HepG2 (cell line): ENCODE data around the gene ADPRHL1. TPM values are rescaled to one million over a fixed set of nuclear protein-coding genes. Genes with fewer than 3 reads are reported as not detected.
A peak's percentile ranks its signal among the peaks of the same experiment; 100 is the strongest.

Experiments used
- ATAC-seq: fragments of 200-7000 bp; cut with Tn5 transposase; 3 replicates; pipeline ENCODE4 v1.9.1; 2020; ENCODE audit warnings: mild to moderate bottlenecking, moderate library complexity
- BruUV-seq: library from RNA; stranded (reverse); fragments of 400-500 nt; replicated peaks from 2 replicates; lab custom pipeline; 2021; lab: Mats Ljungman, UMichigan
- CTCF ChIA-PET: fragments of 300-600 bp; formaldehyde crosslinking; extraction: SDS; loops from one replicate; lab custom pipeline; 2021; ENCODE audit warnings: low total read pairs, inconsistent platforms, low intra/inter-chr PET ratio; lab: Yijun Ruan, JAX
- POLR2A ChIA-PET: fragments of 350-600 bp; sonication (Branson Sonifier 250); formaldehyde crosslinking; loops from one replicate; lab custom pipeline; 2020; ENCODE audit warnings: antibody characterized with exemption, inconsistent platforms; lab: Yijun Ruan, JAX
- DNase-seq: peaks from one replicate; pipeline ENCODE4 v3.0.0-alpha.2; 2015; ENCODE audit warnings: low spot score
- FAIRE-seq: peaks from 3 replicates; lab custom pipeline; 2011; peaks lifted over from hg19 to GRCh38; lab: Jason Lieb, UNC
- H2AFZ ChIP-seq: one replicate; pipeline ENCODE4 v1.6.1; 2011; ENCODE audit warnings: low read length, inconsistent platforms
- H3K27ac ChIP-seq: fragments of 300-600 bp; 3 replicates; pipeline ENCODE4 v1.8.0; 2011; ENCODE audit warnings: mixed run types, mild to moderate bottlenecking, mixed read lengths, low read length, inconsistent platforms; ENCODE audit not compliant: insufficient read depth; ENCODE audit errors: extremely low read length
- H3K27me3 ChIP-seq, 2 experiments: fragments of 200-600 bp in 1 of 2; 2 replicates in 1 of 2; 3 replicates in 1 of 2; pipeline versions ENCODE4 v1.6.0 to v1.8.0; 2011; ENCODE audit warnings: low read length in 2 of 2, mild to moderate bottlenecking in 2 of 2, moderate library complexity in 2 of 2, inconsistent platforms in 1 of 2; ENCODE audit not compliant: insufficient read depth in 2 of 2, control insufficient read depth in 1 of 2
- H3K36me3 ChIP-seq, 2 experiments: fragments of 200-600 bp in 1 of 2; replicated peaks in 1 of 2; 2 replicates in 1 of 2; 3 replicates in 1 of 2; pipeline versions ENCODE4 v1.5.1 to v1.8.0; 2011; ENCODE audit warnings: low read length in 2 of 2, inconsistent platforms in 1 of 2; ENCODE audit not compliant: insufficient read depth in 2 of 2, control insufficient read depth in 1 of 2
- H3K4me1 ChIP-seq: 2 replicates; pipeline ENCODE4 v1.5.1; 2012; ENCODE audit warnings: low read length, inconsistent platforms; ENCODE audit not compliant: insufficient read depth
- H3K4me2 ChIP-seq: 2 replicates; pipeline ENCODE4 v1.6.0; 2011; ENCODE audit warnings: low read depth, low read length, inconsistent platforms
- H3K4me3 ChIP-seq, 3 experiments: fragments of 200-600 bp in 1 of 3; sonication (generic), shearing (Covaris generic) in 1 of 3; replicated peaks in 1 of 3; 2 replicates each; pipeline ENCODE4 v1.5.1; 2011 to 2016; ENCODE audit warnings: low read length in 3 of 3, inconsistent platforms in 2 of 3, low read depth in 2 of 3, mild to moderate bottlenecking in 2 of 3, control low read depth in 1 of 3, mixed read lengths in 1 of 3; ENCODE audit not compliant: insufficient read depth in 1 of 3
- H3K79me2 ChIP-seq: one replicate; pipeline ENCODE4 v1.6.1; 2011; ENCODE audit warnings: low read length, inconsistent platforms; ENCODE audit not compliant: insufficient read depth
- H3K9ac ChIP-seq: 2 replicates; pipeline ENCODE4 v1.6.0; 2011; ENCODE audit warnings: mild to moderate bottlenecking, low read depth, low read length, inconsistent platforms; ENCODE audit not compliant: insufficient read depth
- H3K9me3 ChIP-seq: 2 replicates; pipeline ENCODE4 v1.5.1; 2012; ENCODE audit warnings: mild to moderate bottlenecking, low read length
- H4K20me1 ChIP-seq: 2 replicates; pipeline ENCODE4 v1.6.0; 2011; ENCODE audit warnings: inconsistent platforms, mild to moderate bottlenecking, low read length, moderate library complexity; ENCODE audit not compliant: insufficient read depth
- CBX5 ChIP-seq: sonication (generic); formaldehyde crosslinking; IDR thresholded peaks from 2 replicates; pipeline ENCODE4 v1.4.0; 2020; ENCODE audit warnings: missing genetic modification reagents, borderline replicate concordance
- CREB1 ChIP-seq, 2 experiments: fragments of 450-650 bp in 1 of 2; IDR thresholded peaks; 2 replicates each; pipeline ENCODE4 v1.6.1; 2016 to 2017; ENCODE audit warnings: control low read depth in 1 of 2, mild to moderate bottlenecking in 1 of 2, missing compliant biosample characterization in 1 of 2, missing genetic modification characterization in 1 of 2
- CTCF ChIP-seq: sonication (generic); formaldehyde crosslinking; IDR thresholded peaks from 2 replicates; pipeline ENCODE4 v1.5.0; 2020; ENCODE audit warnings: mild to moderate bottlenecking, missing genetic modification reagents, moderate library complexity
- HDAC1 ChIP-seq: sonication (generic); formaldehyde crosslinking; IDR thresholded peaks from 2 replicates; pipeline ENCODE4 v1.5.1; 2020; ENCODE audit warnings: mild to moderate bottlenecking, missing genetic modification reagents
- HIC2 ChIP-seq: sonication (generic); formaldehyde crosslinking; IDR thresholded peaks from 2 replicates; pipeline ENCODE4 v1.9.0; 2022; ENCODE audit warnings: low read depth, missing genetic modification reagents
- HIVEP1 ChIP-seq: sonication (generic); formaldehyde crosslinking; IDR thresholded peaks from 2 replicates; pipeline ENCODE4 v1.4.0; 2020; ENCODE audit warnings: mild to moderate bottlenecking, missing genetic modification reagents
- HNF1B ChIP-seq: sonication (generic); formaldehyde crosslinking; IDR thresholded peaks from 2 replicates; pipeline ENCODE4 v1.5.1; 2020; ENCODE audit warnings: mild to moderate bottlenecking, moderate library complexity, missing genetic modification reagents
- MYC ChIP-seq: sonication (generic); formaldehyde crosslinking; IDR thresholded peaks from 2 replicates; pipeline ENCODE4 v1.9.0; 2021; ENCODE audit warnings: missing genetic modification reagents, borderline replicate concordance
- NFIB ChIP-seq: sonication (generic); formaldehyde crosslinking; IDR thresholded peaks from 2 replicates; pipeline ENCODE4 v1.9.0; 2021; ENCODE audit warnings: missing genetic modification reagents, mild to moderate bottlenecking, borderline replicate concordance
- NR2F6 ChIP-seq, 2 experiments: IDR thresholded peaks; 2 replicates each; pipeline ENCODE4 v1.6.1; 2016; ENCODE audit warnings: antibody characterized with exemption in 1 of 2, mild to moderate bottlenecking in 1 of 2
- PHF20 ChIP-seq: sonication (generic); formaldehyde crosslinking; IDR thresholded peaks from 2 replicates; pipeline ENCODE4 v1.5.0; 2020; ENCODE audit warnings: mild to moderate bottlenecking, missing genetic modification reagents
- RAD21 ChIP-seq: fragments of 450-650 bp; formaldehyde crosslinking; IDR thresholded peaks from 2 replicates; pipeline ENCODE4 v1.5.0; 2020; ENCODE audit warnings: mild to moderate bottlenecking
- STAG1 ChIP-seq: sonication (generic); formaldehyde crosslinking; IDR thresholded peaks from 2 replicates; pipeline ENCODE4 v1.4.0; 2020; ENCODE audit warnings: missing genetic modification reagents
- ZFP91 ChIP-seq: sonication (generic); formaldehyde crosslinking; IDR thresholded peaks from 2 replicates; pipeline ENCODE4 v1.9.0; 2022; ENCODE audit warnings: missing genetic modification reagents, mild to moderate bottlenecking, borderline replicate concordance
- ZNF589 ChIP-seq: sonication (generic); formaldehyde crosslinking; conservative IDR thresholded peaks from 2 replicates; pipeline ENCODE4 v1.8.0; 2022; ENCODE audit warnings: mild to moderate bottlenecking, moderate library complexity, missing genetic modification reagents
- ZSCAN22 ChIP-seq: sonication (generic); formaldehyde crosslinking; IDR thresholded peaks from 2 replicates; pipeline ENCODE4 v1.4.0; 2020; ENCODE audit warnings: mild to moderate bottlenecking, missing genetic modification reagents
- WGBS: methylation state at CpG from one replicate; pipeline ENCODE4 v1.1.6; 2017; ENCODE audit warnings: low lambda C conversion rate; 5-methylcytosine and 5-hydroxymethylcytosine counted together
- in situ Hi-C: cut with HindIII; loops from 2 replicates; pipeline ENCODE4 v1.10.0; 2017; ENCODE audit warnings: low pct_unique_long_range_greater_than_20kb; ENCODE audit not compliant: extremely low pct_ligation_motif_present
- intact Hi-C: fragments of 100-400 bp; cut with micrococcal nuclease; formaldehyde crosslinking; loops from one replicate; pipeline ENCODE4 v1.10.0; 2022; ENCODE audit not compliant: unreplicated experiment
- polyA plus RNA-seq, 8 experiments: library from polyadenylated mRNA; depleted of rRNA in 3 of 8; stranded (reverse) in 7 of 8; unstranded in 1 of 8; fragments of >200 nt; fragmentation: Illumina TruSeq in 4 of 8; extraction: Trizol in 4 of 8; gene quantifications; 2 replicates each; pipeline versions ENCODE4 v1.2.1 to v1.2.3, GENCODE V29; 2011 to 2016; ENCODE audit warnings: low read depth in 4 of 8, missing spikeins in 1 of 8, mixed read lengths in 1 of 8; ENCODE audit not compliant: insufficient read depth in 1 of 8
- total RNA-seq, 5 experiments: library from RNA; depleted of rRNA; stranded (reverse); fragments of >200 nt; fragmentation: Illumina TruSeq; extraction: Trizol; gene quantifications; 2 replicates each; pipeline ENCODE4 v1.2.3, GENCODE V29; 2016; ENCODE audit warnings: low read depth in 1 of 5

Gene ADPRHL1
- total and polyA plus RNA-seq, 2 of the 13 experiments (the other 11 are each of a cell fraction or from before 2014, with no cell fraction given) = 0.34 to 0.40 TPM

GRCh38 chr13:113405481-113406300 is 47.6 kb downstream of the ADPRHL1 start:
- peak; percentile 61 for ATAC-seq
- Histone ChIP-seq H4K20me1 (no peaks in the 10 kb centered on the region), H3K27me3 (peaks cover 17 to 93% of the 10 kb centered on the region in 2 experiments), H3K27ac (no peak overlapping the region), H3K9me3 (no peaks in the 10 kb centered on the region), H2AFZ (no peak overlapping the region), H3K79me2 (no peaks in the 10 kb centered on the region), H3K4me1 (peaks cover 57% of the 10 kb centered on the region), H3K4me3 (peak overlapping the region in 1 of 3 experiments; percentile 59; a peak in 2 of 6 replicates), H3K36me3 (no peaks in the 10 kb centered on the region), H3K4me2 (peak overlapping the region; percentile 76), H3K9ac (peak overlapping the region; percentile 6; the same call in 1 of the 2 replicates)
- 43% methylated on average over 9 of the region's 38 CpGs for WGBS
- POLR2A ChIA-PET = no interaction called here
- DNase-seq = no peak
- intact Hi-C loops = no loop called here
- CTCF ChIA-PET = no interaction called here
- no TSS peak for BruUV-seq
- FAIRE-seq = no peak
- in situ Hi-C loops = loop anchor here (5.0 kb wide), 1 partner anchor 47 kb away; the partner anchor contains the start of gene ADPRHL1
- peak; percentile 55; the same call in 1 of the 2 replicates for TF ChIP-seq RAD21 (CRISPR knock-in tag)
- TF ChIP-seq NR2F6 (IDR thresholded peaks at IDR 0.05) = no peak
- TF ChIP-seq NR2F6 (CRISPR knock-in tag; IDR thresholded peaks at IDR 0.05) = no peak
- no peak for TF ChIP-seq CREB1 (IDR thresholded peaks at IDR 0.05)
- no peak for TF ChIP-seq CREB1 (CRISPR knock-in tag; IDR thresholded peaks at IDR 0.05)
- no peak for TF ChIP-seq NFIB (CRISPR knock-in tag)
- no peak for TF ChIP-seq CBX5 (CRISPR knock-in tag)
- TF ChIP-seq STAG1 = peak; percentile 59
- 0 out of 2 replicates have a peak, but pooled peaks have one; percentile 22 for TF ChIP-seq PHF20 (CRISPR knock-in tag)
- peak; percentile 27; the same call in 1 of the 2 replicates for TF ChIP-seq MYC
- TF ChIP-seq HDAC1 (CRISPR knock-in tag) = no peak; the same call in 1 of the 2 replicates
- TF ChIP-seq CTCF (CRISPR knock-in tag) = peak; percentile 68
- TF ChIP-seq HNF1B (CRISPR knock-in tag) = peak; percentile 35; the same call in 1 of the 2 replicates
- TF ChIP-seq ZSCAN22 (CRISPR knock-in tag) = no peak
- no peak for TF ChIP-seq ZNF589 (CRISPR knock-in tag)
- TF ChIP-seq HIVEP1 = no peak
- 0 out of 2 replicates have a peak, but pooled peaks have one; percentile 11 for TF ChIP-seq ZFP91 (CRISPR knock-in tag)
- TF ChIP-seq HIC2 (CRISPR knock-in tag) = no peak
